ENCODE results near the gene SHKBP1. TPM values are rescaled to one million over a fixed set of nuclear protein-coding genes. Genes with fewer than 3 reads are reported as not detected.

The SHKBP1 gene
- total and polyA plus RNA-seq, 4 donors, result 21.1 to 191 (median 97.1) TPM

DNA sequence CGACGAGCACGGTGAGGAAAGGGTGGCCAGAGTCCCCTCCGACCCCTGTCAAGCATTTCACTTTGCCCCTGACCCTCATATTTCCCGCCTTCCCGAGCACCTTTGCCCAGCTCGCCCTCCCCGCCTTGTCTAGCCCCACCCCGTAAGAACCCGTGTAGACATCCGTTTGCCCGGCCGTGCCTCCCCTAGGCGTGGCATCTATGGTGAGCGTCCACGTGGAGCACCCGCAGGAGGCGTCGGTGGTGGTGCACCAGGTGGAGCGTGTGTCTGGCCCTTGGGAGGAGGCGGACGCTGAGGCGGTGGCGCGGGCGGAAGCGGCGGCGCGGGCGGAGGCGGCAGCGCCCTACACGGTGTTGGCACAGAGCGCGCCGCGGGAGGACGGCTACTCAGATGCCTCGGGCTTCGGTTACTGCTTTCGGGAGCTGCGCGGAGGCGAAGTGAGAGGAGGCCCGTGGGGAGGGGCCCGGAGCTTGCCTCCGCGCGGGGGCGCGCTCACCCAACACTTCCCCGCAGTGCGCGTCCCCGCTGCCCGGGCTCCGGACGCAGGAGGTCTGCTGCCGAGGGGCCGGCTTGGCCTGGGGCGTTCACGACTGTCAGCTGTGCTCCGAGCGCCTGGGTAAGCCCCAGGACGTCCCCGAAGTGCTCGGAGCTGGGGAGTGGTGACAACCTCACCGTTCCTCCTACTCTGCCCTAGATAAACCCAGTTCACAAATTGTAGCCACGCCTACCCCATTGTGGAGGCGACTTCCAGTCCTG lies 28.7 kb downstream of the SHKBP1 start:
- Histone ChIP-seq H3K36me3 (ENCODE audit: control insufficient read depth in 4 of 4, insufficient read depth in 4 of 4, low read length in 4 of 4) (peaks cover 0 to 7% (median 0%) of the 10 kb centered on the region in 4 donors), H3K4me1 (ENCODE audit: control insufficient read depth in 5 of 5, insufficient read depth in 5 of 5, low read length in 5 of 5) (peaks cover 0 to 51% (median 26%) of the 10 kb centered on the region in 5 donors), H3K27me3 (ENCODE audit: control insufficient read depth in 3 of 3, insufficient read depth in 3 of 3, low read length in 2 of 3) (no peaks in the 10 kb centered on the region), H3K27ac (ENCODE audit: low read depth in 1 of 2, low read length in 1 of 2) (peak overlapping the region; percentile 54 to 85), H3K9ac (ENCODE audit: insufficient read depth in 1 of 2, low read length in 2 of 2) (no peak overlapping the region), H3K4me3 (no peak overlapping the region), H3K9me3 (ENCODE audit: control insufficient read depth in 4 of 4, insufficient read depth in 3 of 4, low read length in 3 of 4) (no peaks in the 10 kb centered on the region)
- DNase-seq (peak; percentile 73 to 84 (median 76)), ATAC-seq (ENCODE audit: insufficient read depth, low FRiP score) (peak; percentile 17)
- 1 to 2% methylated on average over 65 to 71 of the region's 71 CpGs for WGBS, 2 donors
- TF ChIP-seq, protein P1, sequence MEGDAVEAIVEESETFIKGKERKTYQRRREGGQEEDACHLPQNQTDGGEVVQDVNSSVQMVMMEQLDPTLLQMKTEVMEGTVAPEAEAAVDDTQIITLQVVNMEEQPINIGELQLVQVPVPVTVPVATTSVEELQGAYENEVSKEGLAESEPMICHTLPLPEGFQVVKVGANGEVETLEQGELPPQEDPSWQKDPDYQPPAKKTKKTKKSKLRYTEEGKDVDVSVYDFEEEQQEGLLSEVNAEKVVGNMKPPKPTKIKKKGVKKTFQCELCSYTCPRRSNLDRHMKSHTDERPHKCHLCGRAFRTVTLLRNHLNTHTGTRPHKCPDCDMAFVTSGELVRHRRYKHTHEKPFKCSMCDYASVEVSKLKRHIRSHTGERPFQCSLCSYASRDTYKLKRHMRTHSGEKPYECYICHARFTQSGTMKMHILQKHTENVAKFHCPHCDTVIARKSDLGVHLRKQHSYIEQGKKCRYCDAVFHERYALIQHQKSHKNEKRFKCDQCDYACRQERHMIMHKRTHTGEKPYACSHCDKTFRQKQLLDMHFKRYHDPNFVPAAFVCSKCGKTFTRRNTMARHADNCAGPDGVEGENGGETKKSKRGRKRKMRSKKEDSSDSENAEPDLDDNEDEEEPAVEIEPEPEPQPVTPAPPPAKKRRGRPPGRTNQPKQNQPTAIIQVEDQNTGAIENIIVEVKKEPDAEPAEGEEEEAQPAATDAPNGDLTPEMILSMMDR (IDR thresholded peaks at IDR 0.05; ENCODE audit: control extremely low read depth, extremely low read depth), result no peak

DNA sequence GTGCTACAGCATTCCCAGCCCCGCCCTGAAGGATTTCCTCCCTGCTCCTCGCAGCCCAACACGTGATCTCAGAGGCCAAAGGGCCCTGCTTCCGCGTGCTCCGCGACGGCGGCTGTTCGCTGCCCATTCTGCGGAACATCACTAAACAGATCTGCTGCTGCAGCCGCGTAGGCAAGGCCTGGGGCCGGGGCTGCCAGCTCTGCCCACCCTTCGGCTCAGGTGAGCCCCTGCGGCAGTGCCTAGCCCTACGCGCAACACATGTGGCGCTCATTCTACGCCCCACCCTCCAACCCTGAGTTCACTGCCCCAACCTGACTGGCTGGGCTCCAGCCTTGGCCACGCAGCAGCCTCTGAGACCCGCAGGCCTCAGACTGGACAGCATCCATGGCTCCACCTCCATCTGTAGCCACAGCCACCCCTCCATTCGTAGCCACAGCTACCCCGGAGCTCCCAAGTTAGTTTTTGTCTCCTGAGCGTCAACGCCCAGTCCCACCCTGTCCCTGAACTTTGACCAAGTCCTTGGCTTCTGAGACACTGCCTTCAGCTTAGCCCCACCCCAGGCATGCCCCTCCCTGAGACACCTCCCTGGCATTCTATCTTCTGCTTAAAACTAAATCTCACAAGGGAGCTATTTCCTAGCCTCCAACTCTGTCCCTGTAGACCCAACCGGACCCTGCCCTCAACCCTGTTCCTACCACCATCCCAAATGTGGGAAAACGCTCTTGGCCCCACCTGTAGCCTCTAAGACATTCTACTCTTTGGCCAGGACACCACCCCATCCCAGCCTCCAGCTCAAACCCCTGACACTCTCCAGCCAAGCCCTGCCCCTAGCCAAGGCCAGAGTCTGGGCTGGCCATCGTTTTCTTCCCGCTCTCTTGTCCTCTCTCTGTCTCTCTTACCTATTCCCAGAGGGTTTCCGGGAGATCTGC lies 30.9 kb downstream of the SHKBP1 start:
- ATAC-seq (ENCODE audit: insufficient read depth, low FRiP score), result no peak
- no peak overlapping the region for H3K4me3 ChIP-seq
- H3K27ac ChIP-seq (ENCODE audit: low read depth in 1 of 2, low read length in 1 of 2), result no peak overlapping the region
- no peak for DNase-seq
- H3K27me3 ChIP-seq (ENCODE audit: control insufficient read depth in 3 of 3, insufficient read depth in 3 of 3, low read length in 2 of 3), result no peaks in the 10 kb centered on the region
- no peak overlapping the region for H3K9ac ChIP-seq (ENCODE audit: insufficient read depth in 1 of 2, low read length in 2 of 2)
- TF ChIP-seq, protein P1 (IDR thresholded peaks at IDR 0.05; ENCODE audit: control extremely low read depth, extremely low read depth), result no peak
- peaks cover 0 to 19% (median 5%) of the 10 kb centered on the region in 4 donors for H3K36me3 ChIP-seq (ENCODE audit: control insufficient read depth in 4 of 4, insufficient read depth in 4 of 4, low read length in 4 of 4)
- no peaks in the 10 kb centered on the region for H3K9me3 ChIP-seq (ENCODE audit: control insufficient read depth in 4 of 4, insufficient read depth in 3 of 4, low read length in 3 of 4)
- 70 to 73% methylated on average over 31 of the region's 31 CpGs for WGBS, 2 donors
- H3K4me1 ChIP-seq (ENCODE audit: control insufficient read depth in 5 of 5, insufficient read depth in 5 of 5, low read length in 5 of 5), result peaks cover 0 to 48% (median 24%) of the 10 kb centered on the region in 5 donors

DNA sequence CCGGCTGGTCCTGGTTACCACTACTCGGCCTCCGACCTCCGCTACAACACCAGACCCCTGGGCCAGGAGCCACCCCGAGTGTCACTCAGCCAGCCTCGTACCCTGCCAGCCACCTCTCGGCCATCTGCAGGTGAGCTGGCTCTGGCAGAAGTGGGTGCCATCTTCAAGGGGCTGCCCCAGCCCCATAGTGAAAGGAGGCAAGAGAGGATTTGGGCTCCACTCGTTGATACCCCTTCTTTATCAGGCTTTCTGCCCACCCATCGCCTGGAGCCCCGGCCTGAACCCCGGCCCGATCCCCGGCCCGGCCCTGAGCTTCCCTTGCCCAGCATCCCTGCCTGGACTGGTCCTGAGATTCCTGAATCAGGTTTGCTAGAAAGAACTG lies 31.6 kb downstream of the SHKBP1 start:
- no peaks in the 10 kb centered on the region for H3K27me3 ChIP-seq (ENCODE audit: control insufficient read depth in 3 of 3, insufficient read depth in 3 of 3, low read length in 2 of 3)
- 94 to 95% methylated on average over 14 of the region's 14 CpGs for WGBS, 2 donors
- TF ChIP-seq, protein P1 (IDR thresholded peaks at IDR 0.05; ENCODE audit: control extremely low read depth, extremely low read depth), result no peak
- no peak overlapping the region for H3K9ac ChIP-seq (ENCODE audit: insufficient read depth in 1 of 2, low read length in 2 of 2)
- no peak overlapping the region for H3K27ac ChIP-seq (ENCODE audit: low read depth in 1 of 2, low read length in 1 of 2)
- H3K9me3 ChIP-seq (ENCODE audit: control insufficient read depth in 4 of 4, insufficient read depth in 3 of 4, low read length in 3 of 4), result no peaks in the 10 kb centered on the region
- H3K4me3 ChIP-seq, result no peak overlapping the region
- H3K4me1 ChIP-seq (ENCODE audit: control insufficient read depth in 5 of 5, insufficient read depth in 5 of 5, low read length in 5 of 5), result peaks cover 0 to 44% (median 22%) of the 10 kb centered on the region in 5 donors
- DNase-seq (no peak), ATAC-seq (ENCODE audit: insufficient read depth, low FRiP score) (no peak)
- peaks cover 0 to 21% (median 8%) of the 10 kb centered on the region in 4 donors for H3K36me3 ChIP-seq (ENCODE audit: control insufficient read depth in 4 of 4, insufficient read depth in 4 of 4, low read length in 4 of 4)
